ENCODE data around the gene TAGLN. TPM values are rescaled to one million over a fixed set of nuclear protein-coding genes. Genes with fewer than 3 reads are reported as not detected.
A peak's percentile ranks its signal among the peaks of the same experiment; 100 is the strongest.

TAGLN gene
- 1,000 to 10,000 TPM; 1,588 to 9,854 (median 3,936) TPM for total RNA-seq

- intact Hi-C loops (cut with DNase I; ENCODE audit: low total_unique reads), result no loop called here
These were observed at the start of gene TAGLN for GRCh38 chr11:117199053-117199915. TAGLN (plus strand) TSS chr11:117199370; CDS start chr11:117203014, 3,644 bp downstream.

GRCh38 chr11:117152066-117152465, 47.1 kb upstream of the TAGLN start:
- no peak overlapping the region for H3K27ac ChIP-seq
- H3K36me3 ChIP-seq, result no peaks in the 10 kb centered on the region
- H3K27me3 ChIP-seq, result no peaks in the 10 kb centered on the region
- no peak for DNase-seq
- no peak overlapping the region for H3K4me3 ChIP-seq
- H3K4me1 ChIP-seq, result peaks cover under 1 to 13% of the 10 kb centered on the region in 2 donors
- intact Hi-C loops (cut with DNase I; ENCODE audit: low total_unique reads), result no loop called here
- no peak for TF ChIP-seq POLR2A (IDR thresholded peaks at IDR 0.05)
- TF ChIP-seq CTCF (IDR thresholded peaks at IDR 0.05), result no peak
- no peaks in the 10 kb centered on the region for H3K9me3 ChIP-seq

More at GRCh38 chr11:117199053-117199915, at the start of gene TAGLN:
- Histone ChIP-seq H3K4me1 (peaks cover 0 to 1% of the 10 kb centered on the region in 2 donors), H3K27me3 (no peaks in the 10 kb centered on the region), H3K4me3 (peak within 1 kb of the TSS; percentile 58 to 95), H3K27ac (peak within 1 kb of the TSS; percentile 97 to 98), H3K9me3 (no peaks in the 10 kb centered on the region), H3K36me3 (no peaks in the 10 kb centered on the region)
- peak; percentile 73 to 85 for TF ChIP-seq POLR2A (IDR thresholded peaks at IDR 0.05)
- TF ChIP-seq CTCF (IDR thresholded peaks at IDR 0.05), result peak in 1 of 4 experiments; percentile 12
- peak; percentile 94 to 97 for DNase-seq

- peaks cover 0 to 13% of the 10 kb centered on the region in 2 donors for H3K4me1 ChIP-seq
- no peaks in the 10 kb centered on the region for H3K9me3 ChIP-seq
- H3K36me3 ChIP-seq, result no peaks in the 10 kb centered on the region
- no peak overlapping the region for H3K27ac ChIP-seq
- TF ChIP-seq CTCF (IDR thresholded peaks at IDR 0.05), result no peak
- TF ChIP-seq POLR2A (IDR thresholded peaks at IDR 0.05), result no peak
- intact Hi-C loops (cut with DNase I; ENCODE audit: low total_unique reads), result no loop called here
- H3K27me3 ChIP-seq, result no peaks in the 10 kb centered on the region
- no peak for DNase-seq
- no peak overlapping the region for H3K4me3 ChIP-seq
These were observed 44.7 kb upstream of the TAGLN start for GRCh38 chr11:117154468-117154867.

GRCh38 chr11:117157507-117157906, 41.7 kb upstream of the TAGLN start:
- TF ChIP-seq POLR2A (IDR thresholded peaks at IDR 0.05) (no peak), CTCF (IDR thresholded peaks at IDR 0.05) (no peak)
- Histone ChIP-seq H3K27me3 (no peaks in the 10 kb centered on the region), H3K4me3 (no peak overlapping the region), H3K27ac (no peak overlapping the region), H3K36me3 (no peaks in the 10 kb centered on the region), H3K9me3 (no peaks in the 10 kb centered on the region), H3K4me1 (peaks cover 0 to 10% of the 10 kb centered on the region in 2 donors)
- DNase-seq, result no peak
- intact Hi-C loops (cut with DNase I; ENCODE audit: low total_unique reads), result no loop called here

GRCh38 chr11:117159892-117160291, 39.3 kb upstream of the TAGLN start:
- no peaks in the 10 kb centered on the region for H3K27me3 ChIP-seq
- no peaks in the 10 kb centered on the region for H3K36me3 ChIP-seq
- intact Hi-C loops (cut with DNase I; ENCODE audit: low total_unique reads), result no loop called here
- H3K27ac ChIP-seq, result no peak overlapping the region
- no peaks in the 10 kb centered on the region for H3K9me3 ChIP-seq
- TF ChIP-seq POLR2A (IDR thresholded peaks at IDR 0.05), result no peak
- TF ChIP-seq CTCF (IDR thresholded peaks at IDR 0.05), result no peak
- no peak overlapping the region for H3K4me3 ChIP-seq
- peaks cover 0 to 7% of the 10 kb centered on the region in 2 donors for H3K4me1 ChIP-seq
- no peak for DNase-seq

Measured in uterus (tissue), 4 donors.